Measurements from ENCODE around the gene LRGUK.

DNA sequence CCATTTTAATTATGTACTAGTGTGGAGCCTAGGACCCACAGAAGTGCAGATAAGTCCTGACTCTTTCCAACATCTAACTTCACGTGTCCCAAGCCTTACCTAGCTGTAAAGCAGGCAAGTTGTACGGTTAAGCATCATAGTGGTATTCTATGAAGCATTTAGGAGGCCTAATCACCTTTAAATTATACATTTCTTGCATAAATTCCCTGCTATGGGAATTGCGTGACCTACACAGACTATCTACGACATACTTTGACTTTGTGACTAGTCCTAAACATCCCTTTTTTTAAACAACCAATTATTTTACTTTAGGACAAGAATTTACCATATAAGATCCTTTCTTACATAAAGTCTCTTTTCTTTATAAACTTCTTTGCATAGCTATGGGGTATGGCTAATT, 37.7 kb upstream of the LRGUK start:
- TF ChIP-seq TAF1 (IDR thresholded peaks at IDR 0.05; ENCODE audit: low read depth, low read length) = no peak
- TF ChIP-seq FOSL1 (IDR thresholded peaks at IDR 0.05; ENCODE audit: insufficient read depth, low read depth, low read length) = no peak
- no peak for TF ChIP-seq EZH2 (IDR thresholded peaks at IDR 0.05; ENCODE audit: low read depth, low read length, severe bottlenecking)
- TF ChIP-seq, protein P1, sequence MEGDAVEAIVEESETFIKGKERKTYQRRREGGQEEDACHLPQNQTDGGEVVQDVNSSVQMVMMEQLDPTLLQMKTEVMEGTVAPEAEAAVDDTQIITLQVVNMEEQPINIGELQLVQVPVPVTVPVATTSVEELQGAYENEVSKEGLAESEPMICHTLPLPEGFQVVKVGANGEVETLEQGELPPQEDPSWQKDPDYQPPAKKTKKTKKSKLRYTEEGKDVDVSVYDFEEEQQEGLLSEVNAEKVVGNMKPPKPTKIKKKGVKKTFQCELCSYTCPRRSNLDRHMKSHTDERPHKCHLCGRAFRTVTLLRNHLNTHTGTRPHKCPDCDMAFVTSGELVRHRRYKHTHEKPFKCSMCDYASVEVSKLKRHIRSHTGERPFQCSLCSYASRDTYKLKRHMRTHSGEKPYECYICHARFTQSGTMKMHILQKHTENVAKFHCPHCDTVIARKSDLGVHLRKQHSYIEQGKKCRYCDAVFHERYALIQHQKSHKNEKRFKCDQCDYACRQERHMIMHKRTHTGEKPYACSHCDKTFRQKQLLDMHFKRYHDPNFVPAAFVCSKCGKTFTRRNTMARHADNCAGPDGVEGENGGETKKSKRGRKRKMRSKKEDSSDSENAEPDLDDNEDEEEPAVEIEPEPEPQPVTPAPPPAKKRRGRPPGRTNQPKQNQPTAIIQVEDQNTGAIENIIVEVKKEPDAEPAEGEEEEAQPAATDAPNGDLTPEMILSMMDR (IDR thresholded peaks at IDR 0.05; ENCODE audit: control extremely low read depth in 1 of 3, insufficient read depth in 1 of 3, low read depth in 1 of 3, low read length in 3 of 3) = no peak
- no peak for TF ChIP-seq GABPA (IDR thresholded peaks at IDR 0.05; ENCODE audit: borderline replicate concordance, insufficient read depth, low read length)
- TF ChIP-seq ATF3 (IDR thresholded peaks at IDR 0.05; ENCODE audit: insufficient read depth, low read depth, low read length) = no peak
- TF ChIP-seq HDAC6 (IDR thresholded peaks at IDR 0.05; ENCODE audit: low read depth, low read length) = no peak
- no peak for TF ChIP-seq SIX5 (IDR thresholded peaks at IDR 0.05; ENCODE audit: low read depth, low read length)
- TF ChIP-seq RXRA (IDR thresholded peaks at IDR 0.05; ENCODE audit: insufficient read depth, low read depth, low read length) = no peak
- TF ChIP-seq BRCA1 (IDR thresholded peaks at IDR 0.05; ENCODE audit: low read depth, low read length) = no peak
- TF ChIP-seq SIN3A (conservative IDR thresholded peaks at IDR 0.05 in 1 of 2, IDR thresholded peaks at IDR 0.05 in 1 of 2; ENCODE audit: low read depth in 1 of 2, low read length in 2 of 2) = no peak
